GM21723 (cell line): ENCODE data around the gene MYMK.

Experiments used
- ATAC-seq: cut with Tn5 transposase; IDR thresholded peaks from one replicate; pipeline ENCODE4 v1.9.1; 2021; ENCODE audit warnings: mild to moderate bottlenecking, moderate library complexity; ENCODE audit not compliant: unreplicated experiment

The MYMK gene

DNA sequence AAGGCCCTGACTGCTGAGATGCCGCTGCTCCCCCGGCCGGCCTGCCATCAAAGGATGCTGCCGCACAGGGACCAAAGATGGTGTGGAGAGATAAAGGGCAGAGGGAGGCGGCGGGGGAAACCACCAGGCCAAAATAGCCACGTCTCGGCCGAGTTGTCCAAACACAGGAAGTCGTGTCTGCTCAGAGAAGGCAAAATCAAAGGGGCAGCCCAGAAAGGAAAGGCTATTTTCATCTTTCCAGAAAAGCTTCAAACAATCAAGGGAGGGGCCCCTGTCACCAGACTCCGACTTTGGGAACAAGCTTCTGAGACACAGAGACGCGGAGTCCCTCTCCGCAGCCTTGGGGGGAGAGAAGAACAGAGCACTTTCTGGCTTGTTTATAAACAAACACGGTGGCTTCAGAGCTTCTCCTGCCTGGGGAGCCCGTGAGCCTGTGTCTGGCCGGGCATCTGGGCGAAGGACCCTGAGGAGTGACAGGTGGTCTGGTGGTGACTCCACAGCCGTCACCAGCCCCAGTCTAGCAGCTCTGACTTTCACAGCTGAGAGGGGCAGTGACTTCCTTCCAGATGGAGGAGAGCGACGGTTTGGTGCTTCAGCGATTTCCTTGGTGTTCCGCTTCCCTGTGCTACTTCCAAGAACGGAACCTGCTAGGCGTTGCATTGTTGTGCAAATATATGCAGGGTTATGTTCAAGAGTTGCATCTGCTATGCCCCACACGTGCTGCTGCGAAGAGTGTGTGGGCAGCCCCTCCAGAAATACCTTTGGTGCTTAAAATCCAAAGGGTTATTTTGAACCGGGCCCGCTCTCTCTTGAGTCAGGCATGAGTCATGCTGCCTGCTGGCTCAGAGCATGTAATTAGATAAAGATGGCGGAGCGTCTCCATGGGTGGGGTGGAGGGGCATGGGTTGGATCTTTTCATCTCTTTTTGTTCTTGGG is 33.7 kb upstream of the MYMK start:
- no peak for ATAC-seq

- no peak for ATAC-seq
These were observed 32.8 kb upstream of the MYMK start for GRCh38 chr9:133557581-133557980.

GRCh38 chr9:133556354-133556753 is 31.6 kb upstream of the MYMK start:
- no peak for ATAC-seq

GRCh38 chr9:133554729-133555128 is 30.0 kb upstream of the MYMK start:
- no peak for ATAC-seq

DNA sequence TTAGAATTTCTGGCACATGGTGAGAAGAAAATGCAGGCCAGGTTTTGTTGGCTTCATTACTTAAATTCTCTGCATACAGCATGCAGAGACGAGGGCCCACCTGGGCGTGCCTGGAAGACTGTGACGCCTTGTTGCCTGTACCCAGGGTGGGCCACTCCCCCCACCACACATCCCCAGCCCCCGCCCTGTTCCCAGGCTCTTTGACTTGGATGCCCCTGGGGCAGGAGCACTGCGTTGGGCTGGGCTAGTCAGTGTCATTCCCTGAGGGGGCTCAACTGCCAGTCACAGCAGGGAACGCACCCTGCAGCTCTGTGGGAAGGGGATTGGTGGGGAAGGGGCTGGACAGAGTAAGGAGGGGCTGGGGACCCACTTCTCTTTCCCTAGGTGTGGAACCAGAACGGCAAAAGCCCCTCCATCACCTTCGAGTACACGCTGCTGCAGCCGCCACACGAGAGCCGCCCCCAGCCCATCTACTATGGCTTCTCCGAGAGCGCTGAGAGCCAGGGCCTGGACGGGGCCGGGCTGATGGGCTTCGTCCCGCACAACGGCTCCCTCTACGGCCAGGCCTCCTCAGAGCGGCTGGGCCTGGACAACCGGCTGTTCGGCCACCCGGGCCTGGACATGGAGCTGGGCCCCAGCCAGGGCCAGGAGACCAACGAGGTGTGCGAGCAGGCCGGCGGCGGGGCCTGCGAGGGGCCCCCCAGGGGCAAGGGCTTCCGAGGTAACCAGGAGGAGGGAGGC is 29.4 kb upstream of the MYMK start:
- ATAC-seq, result no peak

GRCh38 chr9:133553123-133553522 is 28.4 kb upstream of the MYMK start:
- no peak for ATAC-seq

GRCh38 chr9:133552236-133552635 is 27.5 kb upstream of the MYMK start:
- no peak for ATAC-seq

DNA sequence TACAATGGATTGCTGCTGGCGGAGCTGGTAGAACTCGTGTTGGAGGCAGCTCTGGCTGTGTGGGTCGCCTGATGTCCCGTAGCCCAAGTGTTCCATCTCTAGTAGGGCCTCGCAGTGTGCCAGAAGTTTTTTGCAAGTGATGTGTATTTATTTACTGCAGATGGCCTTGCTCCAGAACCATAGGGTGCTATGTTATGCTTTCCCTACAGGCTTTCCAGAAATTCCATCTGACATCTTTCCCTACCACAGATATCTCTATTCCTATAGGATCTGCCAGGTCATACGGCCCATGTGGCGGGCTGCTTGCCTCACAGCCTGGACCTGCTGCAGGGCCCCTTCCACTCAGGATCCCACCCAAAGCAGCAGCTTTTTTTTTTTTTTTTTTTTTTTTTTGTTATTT is 26.7 kb upstream of the MYMK start:
- ATAC-seq, result no peak

GRCh38 chr9:133547116-133547515 is 22.4 kb upstream of the MYMK start:
- ATAC-seq, result no peak

- ATAC-seq, result no peak
These were observed 21.5 kb upstream of the MYMK start for GRCh38 chr9:133546287-133546680.

DNA sequence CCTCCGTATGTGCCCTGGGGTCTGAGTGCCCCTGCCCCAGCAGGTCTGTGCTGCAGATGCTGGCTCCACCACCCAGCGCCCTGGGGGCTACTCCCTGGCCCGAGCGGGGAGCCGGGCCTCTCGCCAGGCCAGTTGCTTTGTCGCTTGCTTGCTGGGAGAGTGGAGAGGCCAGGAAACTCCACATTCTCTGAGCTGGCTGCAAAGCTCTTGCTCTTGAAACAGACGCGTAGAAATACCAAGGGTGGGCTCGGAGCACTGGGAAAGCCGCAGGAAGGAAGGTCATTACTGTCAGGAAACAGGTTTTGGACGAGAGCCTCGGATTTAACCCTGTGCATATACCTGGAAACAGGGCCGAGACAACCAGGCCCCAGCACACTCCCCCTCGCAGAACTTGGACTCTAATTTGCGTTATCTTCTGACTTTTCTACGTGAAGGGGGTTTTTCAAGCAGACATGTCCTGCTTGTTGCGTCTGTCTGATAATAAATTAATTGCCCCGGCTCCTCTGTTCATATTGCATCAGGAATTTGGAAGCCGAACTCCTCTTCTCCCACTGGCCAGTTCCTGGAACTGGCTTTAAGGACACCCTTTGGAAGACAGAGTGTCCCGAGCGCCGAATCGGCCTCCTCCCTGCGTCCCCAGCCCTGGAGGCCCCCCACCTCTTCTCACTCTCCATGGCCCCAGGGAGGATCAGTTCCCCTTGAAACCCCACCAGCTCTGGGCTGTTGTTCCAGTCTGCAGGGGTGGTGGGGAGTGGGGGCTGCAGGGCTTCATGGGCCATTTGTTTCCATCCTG is 20.9 kb upstream of the MYMK start:
- no peak for ATAC-seq

DNA sequence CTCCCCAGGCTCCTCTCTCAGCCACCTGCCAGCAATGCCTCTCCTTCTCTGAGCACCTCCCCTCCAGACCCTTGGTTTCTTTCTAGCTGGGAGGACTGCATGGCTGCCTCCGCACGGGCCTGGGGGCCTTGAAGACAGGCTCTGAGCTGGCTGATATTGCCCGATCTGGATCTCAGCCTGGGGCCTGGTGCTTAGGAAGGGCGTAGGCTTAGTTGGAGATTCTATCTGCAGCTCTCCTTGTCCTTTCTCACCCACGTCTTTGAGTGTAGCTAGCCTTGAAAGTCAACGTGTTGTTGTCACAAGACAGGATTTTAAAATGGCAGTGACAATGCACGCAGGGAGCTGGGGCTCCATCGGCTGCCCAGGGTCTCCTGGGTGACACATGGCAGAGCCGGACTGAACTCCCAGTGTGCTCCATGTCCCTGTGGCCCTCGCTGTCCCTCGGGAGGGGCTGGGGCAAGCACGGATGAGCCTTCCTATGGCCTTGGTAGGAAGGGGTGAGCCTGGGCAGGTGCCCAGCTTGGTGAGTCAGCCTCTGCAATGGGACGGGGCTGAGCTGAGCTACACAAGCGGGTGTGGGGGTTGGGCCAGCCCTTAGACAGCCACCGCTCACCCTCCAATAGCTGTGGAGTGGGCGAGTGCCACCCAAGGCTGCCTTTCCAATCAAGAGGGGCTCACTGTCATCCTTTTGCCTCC is 19.2 kb upstream of the MYMK start:
- no peak for ATAC-seq

DNA sequence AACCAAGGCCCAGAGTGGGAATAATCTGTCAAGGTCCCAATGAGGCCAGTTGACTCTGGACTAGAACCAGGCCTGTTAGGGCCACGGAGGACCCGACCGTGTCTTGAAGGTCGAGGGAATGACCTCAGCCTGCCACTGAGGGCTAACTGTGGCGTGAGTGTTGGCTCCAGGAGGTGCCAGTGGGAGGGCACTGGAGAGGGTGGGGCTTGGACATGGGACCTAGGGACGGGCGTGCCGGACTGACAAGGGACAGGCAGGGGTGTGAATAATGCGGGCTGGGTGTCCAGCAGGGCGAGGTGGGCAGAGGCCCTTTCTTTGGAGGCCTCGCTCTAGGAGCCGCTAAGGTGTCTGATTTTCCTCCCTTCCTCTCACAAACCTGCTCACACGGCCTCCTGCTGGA is 17.2 kb upstream of the MYMK start:
- no peak for ATAC-seq

DNA sequence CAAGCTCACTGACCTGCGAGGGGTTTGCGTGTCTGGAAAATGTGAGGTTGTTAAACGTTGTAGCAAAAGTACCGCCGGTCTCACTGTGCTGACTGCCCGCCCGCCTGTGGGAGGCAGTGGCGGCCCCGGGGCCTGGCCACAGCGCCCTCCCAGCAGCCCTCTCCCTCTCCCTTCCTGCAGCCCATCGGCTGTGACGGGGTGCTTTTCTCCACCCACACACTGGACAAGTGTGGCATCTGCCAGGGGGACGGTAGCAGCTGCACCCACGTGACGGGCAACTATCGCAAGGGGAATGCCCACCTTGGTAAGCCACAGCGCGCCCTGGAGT is 15.9 kb upstream of the MYMK start:
- no peak for ATAC-seq

DNA sequence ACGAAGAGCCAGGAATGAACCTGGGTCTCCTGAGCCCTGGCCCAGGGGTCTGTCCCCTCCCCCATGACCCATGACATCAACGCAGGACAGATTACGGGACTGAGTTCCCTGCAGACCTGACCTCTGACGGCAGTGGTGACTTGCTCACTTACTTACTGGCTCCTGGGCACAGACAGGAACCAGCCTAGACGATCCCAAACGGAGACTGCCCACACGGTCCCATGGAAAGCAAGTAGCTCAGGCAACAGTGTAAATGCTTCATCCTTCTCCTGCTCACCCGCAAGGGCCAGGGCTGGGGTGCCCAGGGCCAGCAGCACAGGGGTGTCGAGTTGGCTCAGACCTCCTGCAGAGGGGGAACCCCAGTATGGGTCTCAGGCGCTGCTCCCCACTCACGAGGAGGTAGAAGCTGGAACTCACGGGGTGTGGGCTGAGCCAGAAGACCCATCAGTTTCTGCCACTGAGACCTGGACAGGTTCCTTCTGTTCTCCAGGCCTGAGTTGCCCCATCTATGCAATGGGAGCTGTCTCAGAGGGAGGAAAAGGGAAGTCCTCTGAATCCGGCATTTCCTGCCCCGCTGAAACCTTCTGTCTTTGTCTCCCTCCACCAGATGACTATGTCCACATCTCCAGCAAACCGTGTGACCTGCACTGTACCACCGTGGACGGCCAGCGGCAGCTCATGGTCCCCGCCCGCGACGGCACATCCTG is 15.4 kb upstream of the MYMK start:
- no peak for ATAC-seq

GRCh38 chr9:133538851-133539833 is 14.4 kb upstream of the MYMK start:
- ATAC-seq, result no peak

DNA sequence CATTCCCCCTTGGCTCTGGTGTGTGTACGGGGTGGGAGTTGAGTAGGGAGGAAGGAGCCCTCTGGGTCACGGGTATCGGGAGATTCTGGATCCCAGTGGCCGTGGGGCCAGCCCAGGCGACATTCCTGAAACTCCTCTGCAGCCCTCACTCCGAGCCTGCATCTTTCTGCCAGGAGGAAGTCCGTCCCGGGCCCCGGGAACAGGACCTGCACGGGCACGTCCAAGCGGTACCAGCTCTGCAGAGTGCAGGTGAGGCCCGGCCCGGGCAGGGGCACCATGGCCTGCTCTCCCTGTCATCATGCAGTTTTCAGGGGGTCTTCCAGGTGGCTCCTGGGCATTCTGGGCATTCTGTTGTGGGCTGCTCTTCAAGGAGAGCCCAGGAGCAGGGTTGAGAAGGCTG is 13.4 kb upstream of the MYMK start:
- no peak for ATAC-seq

GRCh38 chr9:133537257-133537656 is 12.5 kb upstream of the MYMK start:
- ATAC-seq, result no peak

DNA sequence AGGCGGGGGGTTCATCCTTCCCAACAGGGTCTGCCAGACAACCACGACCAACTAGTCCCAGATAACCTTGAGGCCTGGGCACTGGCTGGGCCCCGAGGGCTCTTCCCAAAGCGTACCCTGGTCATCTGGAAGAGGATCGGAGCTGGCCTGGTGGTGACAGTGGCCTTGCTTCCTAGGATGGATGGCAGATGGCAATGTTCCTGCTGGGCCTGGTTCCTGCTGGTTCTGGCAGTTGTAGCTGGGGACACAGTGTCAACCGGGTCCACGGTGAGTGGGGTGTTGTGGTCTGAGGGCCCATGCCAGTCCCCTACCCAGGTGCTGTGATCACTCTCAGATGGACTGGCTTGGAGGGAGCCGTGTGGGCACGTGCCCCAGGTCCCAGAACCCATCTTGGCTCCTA is 11.8 kb upstream of the MYMK start:
- ATAC-seq, result no peak
